Astrocyte of the spinal cord (primary cell): ENCODE results near the gene FOXN4.

Experiments used
- DNase-seq: peaks from one replicate; pipeline ENCODE4 v3.0.0; 2011; ENCODE audit warnings: low read depth, low spot score
- H3K4me3 ChIP-seq: 2 replicates; pipeline ENCODE4 v1.5.1; 2011; ENCODE audit warnings: low read depth, mild to moderate bottlenecking, low read length, moderate library complexity
- CTCF ChIP-seq: IDR thresholded peaks from 2 replicates; pipeline ENCODE4 v1.5.1; 2012; ENCODE audit warnings: low read depth, mild to moderate bottlenecking, low read length, inconsistent platforms
- in situ Hi-C: cut with HindIII; loops from 2 replicates; pipeline ENCODE4 v1.10.0; 2017; ENCODE audit warnings: low sequenced_read_pairs

The FOXN4 gene

GRCh38 chr12:109250523-109250922 lies 58.6 kb downstream of the FOXN4 start:
- DNase-seq = no peak
- no peak overlapping the region for H3K4me3 ChIP-seq
- in situ Hi-C loops = no loop called here
- TF ChIP-seq CTCF = no peak

GRCh38 chr12:109247831-109248654 lies 61.0 kb downstream of the FOXN4 start:
- no peak overlapping the region for H3K4me3 ChIP-seq
- DNase-seq = no peak
- in situ Hi-C loops = no loop called here
- TF ChIP-seq CTCF = no peak

DNA sequence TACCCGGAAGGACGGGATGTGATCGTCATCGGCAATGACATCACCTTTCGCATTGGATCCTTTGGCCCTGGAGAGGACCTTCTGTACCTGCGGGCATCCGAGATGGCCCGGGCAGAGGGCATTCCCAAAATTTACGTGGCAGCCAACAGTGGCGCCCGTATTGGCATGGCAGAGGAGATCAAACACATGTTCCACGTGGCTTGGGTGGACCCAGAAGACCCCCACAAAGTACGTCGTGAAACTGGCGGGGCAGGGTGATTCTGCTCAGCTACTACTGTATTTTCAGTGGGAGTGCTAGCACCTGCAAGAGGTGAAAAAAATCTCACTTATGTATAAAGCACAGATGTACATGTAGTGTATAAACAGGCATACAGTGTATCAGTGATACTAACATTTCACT lies 62.9 kb downstream of the FOXN4 start:
- TF ChIP-seq CTCF = no peak
- no peak overlapping the region for H3K4me3 ChIP-seq
- no peak for DNase-seq
- in situ Hi-C loops = no loop called here

DNA sequence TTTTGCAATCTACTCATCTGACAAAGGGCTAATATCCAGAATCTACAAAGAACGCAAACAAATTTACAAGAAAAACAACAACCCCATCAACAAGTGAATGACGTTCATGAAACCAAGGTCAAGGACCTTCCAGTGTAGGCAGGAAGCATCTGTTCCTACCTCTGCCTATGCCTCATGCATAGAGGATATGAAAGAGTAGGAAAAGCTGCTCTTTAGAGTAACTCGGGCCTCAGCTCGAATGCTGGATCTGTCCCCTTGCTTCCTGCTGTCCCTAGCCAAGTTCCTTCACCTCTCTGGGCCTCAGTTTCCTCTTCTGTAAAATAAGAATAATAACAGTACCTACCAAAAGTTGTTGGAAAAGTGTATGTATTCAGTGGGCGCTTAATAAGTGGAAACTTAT lies 65.0 kb downstream of the FOXN4 start:
- H3K4me3 ChIP-seq = no peak overlapping the region
- DNase-seq = no peak
- TF ChIP-seq CTCF = no peak
- in situ Hi-C loops = no loop called here

GRCh38 chr12:109241936-109242335 lies 67.1 kb downstream of the FOXN4 start:
- no peak for DNase-seq
- H3K4me3 ChIP-seq = no peak overlapping the region
- in situ Hi-C loops = no loop called here
- TF ChIP-seq CTCF = no peak

GRCh38 chr12:109240365-109240764 lies 68.7 kb downstream of the FOXN4 start:
- no peak for DNase-seq
- no peak for TF ChIP-seq CTCF
- in situ Hi-C loops = no loop called here
- H3K4me3 ChIP-seq = no peak overlapping the region
